ENCODE results near the gene HOXA7.

GRCh38 chr7:27201580-27202017 lies 45.1 kb upstream of the HOXA7 start:
- TF ChIP-seq POLR2A (IDR thresholded peaks at IDR 0.05; ENCODE audit: control extremely low read depth in 1 of 2, low read depth in 2 of 2, low read length in 2 of 2) (no peak), EZH2 (IDR thresholded peaks at IDR 0.05; ENCODE audit: low read depth, low read length, severe bottlenecking) (no peak), ZNF274 (IDR thresholded peaks at IDR 0.05; ENCODE audit: borderline replicate concordance, extremely low read depth, low read length) (no peak), POLR2AphosphoS5 (IDR thresholded peaks at IDR 0.05; ENCODE audit: low read depth, low read length) (no peak), CTCF (IDR thresholded peaks at IDR 0.05; ENCODE audit: control extremely low read depth in 1 of 3, insufficient read depth in 1 of 3, low read depth in 1 of 3, low read length in 3 of 3) (no peak), HDAC2 (IDR thresholded peaks at IDR 0.05; ENCODE audit: borderline replicate concordance in 1 of 2, low read depth in 2 of 2, low read length in 2 of 2) (no peak), RBBP5 (IDR thresholded peaks at IDR 0.05; ENCODE audit: borderline replicate concordance, low read depth, low read length) (no peak)

All from H1 (cell line).